Colonic mucosa (tissue), 4 donors: Measurements from ENCODE around the gene SPACA6. TPM values are rescaled to one million over a fixed set of nuclear protein-coding genes. Genes with fewer than 3 reads are reported as not detected.

Source experiments
- DNase-seq: peaks from one replicate; pipeline ENCODE4 v3.0.0-alpha.2; 2020
- H3K27ac ChIP-seq: fragments of 200-600 bp; one replicate; pipeline ENCODE4 v1.8.0; 2021
- H3K27me3 ChIP-seq: fragments of 200-600 bp; one replicate; pipeline ENCODE4 v1.8.0; 2021
- H3K36me3 ChIP-seq: fragments of 200-600 bp; one replicate; pipeline ENCODE4 v1.8.0; 2021
- H3K4me1 ChIP-seq: fragments of 200-600 bp; one replicate; pipeline ENCODE4 v1.8.0; 2021; ENCODE audit warnings: mild to moderate bottlenecking
- H3K4me3 ChIP-seq: fragments of 200-600 bp; one replicate; pipeline ENCODE4 v1.8.0; 2021
- H3K9ac ChIP-seq, 2 donors: one replicate each; pipeline ENCODE4 v1.7.0; 2013; ENCODE audit warnings: control low read depth in 2 of 2, low read depth in 2 of 2, low read length in 2 of 2
- H3K9me3 ChIP-seq: fragments of 200-600 bp; one replicate; pipeline ENCODE4 v1.8.0; 2021
- intact Hi-C: fragments of 100-400 bp; cut with DNase I; formaldehyde crosslinking; loops from one replicate; pipeline ENCODE4 v1.14.1; 2022
- total RNA-seq, 2 donors: library from RNA; stranded (reverse); fragmentation: NEBNext Ultra II Directional in 1 of 2; extraction: Animal tissue kit (Norgen Biotek cat#: 25700) in 1 of 2; gene quantifications; one replicate each; pipeline ENCODE4 v1.2.1, GENCODE V29; 2021
- TF ChIP-seq, protein P1 (sequence below): fragments of 200-600 bp; IDR thresholded peaks from one replicate; pipeline ENCODE4 v1.8.0; 2022; ENCODE audit warnings: antibody characterized with exemption, mild to moderate bottlenecking
- donor health status: healthy.
- donor health status: DM: no; HTN: no; CAD: no.
- donor health status: DM: no; HTN: no; CAD: no.

SPACA6 gene
- total RNA-seq, 2 donors from 2014 or later, result 3.0 to 4.3 TPM

DNA sequence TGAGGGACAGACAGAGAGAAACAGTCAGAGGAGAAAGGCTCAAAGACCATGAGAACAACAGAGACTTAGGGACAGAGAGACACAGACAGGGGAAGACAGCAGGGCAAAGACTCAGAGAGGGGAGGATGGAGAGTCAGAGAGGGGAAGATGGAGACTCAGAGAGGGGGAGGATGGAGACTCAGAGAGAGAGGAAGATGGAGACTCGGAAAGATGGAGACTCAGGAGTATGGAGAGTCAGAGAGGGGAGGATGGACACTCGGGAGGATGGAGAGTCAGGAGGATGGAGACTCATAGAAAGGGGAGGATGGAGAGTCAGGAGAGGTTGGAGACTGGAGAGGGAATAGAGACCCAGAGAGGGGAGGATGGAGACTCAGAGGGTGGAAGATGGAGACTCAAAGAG lies 689 bp downstream of the SPACA6 start:
- DNase-seq, result no peak
- H3K4me1 ChIP-seq, result no peaks in the 10 kb centered on the region
- TF ChIP-seq, protein P1, sequence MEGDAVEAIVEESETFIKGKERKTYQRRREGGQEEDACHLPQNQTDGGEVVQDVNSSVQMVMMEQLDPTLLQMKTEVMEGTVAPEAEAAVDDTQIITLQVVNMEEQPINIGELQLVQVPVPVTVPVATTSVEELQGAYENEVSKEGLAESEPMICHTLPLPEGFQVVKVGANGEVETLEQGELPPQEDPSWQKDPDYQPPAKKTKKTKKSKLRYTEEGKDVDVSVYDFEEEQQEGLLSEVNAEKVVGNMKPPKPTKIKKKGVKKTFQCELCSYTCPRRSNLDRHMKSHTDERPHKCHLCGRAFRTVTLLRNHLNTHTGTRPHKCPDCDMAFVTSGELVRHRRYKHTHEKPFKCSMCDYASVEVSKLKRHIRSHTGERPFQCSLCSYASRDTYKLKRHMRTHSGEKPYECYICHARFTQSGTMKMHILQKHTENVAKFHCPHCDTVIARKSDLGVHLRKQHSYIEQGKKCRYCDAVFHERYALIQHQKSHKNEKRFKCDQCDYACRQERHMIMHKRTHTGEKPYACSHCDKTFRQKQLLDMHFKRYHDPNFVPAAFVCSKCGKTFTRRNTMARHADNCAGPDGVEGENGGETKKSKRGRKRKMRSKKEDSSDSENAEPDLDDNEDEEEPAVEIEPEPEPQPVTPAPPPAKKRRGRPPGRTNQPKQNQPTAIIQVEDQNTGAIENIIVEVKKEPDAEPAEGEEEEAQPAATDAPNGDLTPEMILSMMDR, result no peak
- intact Hi-C loops, result no loop called here
- no peak overlapping the region for H3K9ac ChIP-seq
- no peaks in the 10 kb centered on the region for H3K36me3 ChIP-seq
- H3K9me3 ChIP-seq, result no peaks in the 10 kb centered on the region
- H3K4me3 ChIP-seq, result no peak overlapping the region
- no peaks in the 10 kb centered on the region for H3K27me3 ChIP-seq
- no peak overlapping the region for H3K27ac ChIP-seq

- Histone ChIP-seq H3K4me1 (no peaks in the 10 kb centered on the region), H3K27ac (no peak overlapping the region), H3K36me3 (no peaks in the 10 kb centered on the region), H3K27me3 (no peaks in the 10 kb centered on the region), H3K9me3 (no peaks in the 10 kb centered on the region), H3K4me3 (no peak overlapping the region), H3K9ac (no peak overlapping the region)
- TF ChIP-seq, protein P1, result no peak
- DNase-seq, result no peak
- intact Hi-C loops, result no loop called here
Measured at GRCh38 chr19:51694318-51695085, 1.4 kb downstream of the SPACA6 start.

DNA sequence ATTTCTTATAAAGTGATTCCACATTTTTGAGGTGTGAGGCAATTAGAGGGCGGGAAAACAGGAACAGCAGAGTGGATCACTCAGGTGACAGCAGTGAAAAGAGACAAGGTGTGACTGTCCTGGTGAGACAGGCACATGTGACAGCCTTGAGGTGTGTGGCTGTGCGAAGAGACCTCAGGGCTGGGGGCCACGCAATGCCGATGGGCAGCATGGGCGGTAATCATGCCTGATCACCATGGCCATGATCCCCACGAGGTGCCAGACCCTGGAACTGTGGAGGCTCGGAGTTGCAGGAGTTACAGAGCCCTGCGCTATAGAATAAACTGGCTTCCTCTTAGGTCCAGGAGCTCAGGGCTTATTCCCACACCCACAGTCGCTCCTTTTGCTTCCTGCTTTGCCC lies 2.0 kb downstream of the SPACA6 start:
- H3K9me3 ChIP-seq, result no peaks in the 10 kb centered on the region
- H3K4me3 ChIP-seq, result no peak overlapping the region
- H3K27ac ChIP-seq, result no peak overlapping the region
- H3K9ac ChIP-seq, result no peak overlapping the region
- TF ChIP-seq, protein P1, result no peak
- no peaks in the 10 kb centered on the region for H3K27me3 ChIP-seq
- intact Hi-C loops, result no loop called here
- no peaks in the 10 kb centered on the region for H3K36me3 ChIP-seq
- no peak for DNase-seq
- H3K4me1 ChIP-seq, result no peaks in the 10 kb centered on the region

DNA sequence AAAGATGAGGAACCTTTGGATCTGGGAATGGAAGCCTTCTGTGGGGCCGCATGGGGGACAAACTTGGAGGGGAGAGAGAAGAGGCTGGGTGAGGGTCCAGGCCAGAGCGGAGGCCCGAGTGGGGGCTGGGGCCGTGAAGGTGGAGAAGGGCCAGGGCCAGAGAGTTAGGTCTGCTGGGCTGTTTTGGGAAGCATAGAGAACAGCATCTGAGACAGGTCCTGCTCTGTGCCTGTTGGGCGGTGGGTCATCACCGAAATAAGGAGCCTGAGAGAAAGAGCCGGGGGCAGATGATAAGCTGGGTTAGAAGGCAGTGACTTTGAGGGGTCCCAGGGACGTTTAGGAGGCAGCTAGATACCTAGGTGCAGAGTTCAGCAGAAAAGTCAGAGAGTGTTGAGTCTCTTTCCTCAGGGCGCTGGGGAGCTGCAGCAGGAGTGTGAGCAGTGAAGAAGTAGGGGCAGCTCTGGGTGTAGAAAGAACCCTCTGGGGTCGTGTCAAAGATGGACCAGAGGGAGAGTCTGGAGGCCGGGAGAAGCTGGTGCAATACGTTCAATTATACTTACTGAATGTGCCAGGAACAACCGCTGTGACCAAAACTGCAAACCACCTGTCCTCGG lies 2.7 kb downstream of the SPACA6 start:
- intact Hi-C loops, result no loop called here
- TF ChIP-seq, protein P1, result no peak
- no peak for DNase-seq
- H3K4me1 ChIP-seq, result no peaks in the 10 kb centered on the region
- H3K4me3 ChIP-seq, result no peak overlapping the region
- no peaks in the 10 kb centered on the region for H3K27me3 ChIP-seq
- no peaks in the 10 kb centered on the region for H3K9me3 ChIP-seq
- H3K36me3 ChIP-seq, result no peaks in the 10 kb centered on the region
- no peak overlapping the region for H3K27ac ChIP-seq
- no peak overlapping the region for H3K9ac ChIP-seq

DNA sequence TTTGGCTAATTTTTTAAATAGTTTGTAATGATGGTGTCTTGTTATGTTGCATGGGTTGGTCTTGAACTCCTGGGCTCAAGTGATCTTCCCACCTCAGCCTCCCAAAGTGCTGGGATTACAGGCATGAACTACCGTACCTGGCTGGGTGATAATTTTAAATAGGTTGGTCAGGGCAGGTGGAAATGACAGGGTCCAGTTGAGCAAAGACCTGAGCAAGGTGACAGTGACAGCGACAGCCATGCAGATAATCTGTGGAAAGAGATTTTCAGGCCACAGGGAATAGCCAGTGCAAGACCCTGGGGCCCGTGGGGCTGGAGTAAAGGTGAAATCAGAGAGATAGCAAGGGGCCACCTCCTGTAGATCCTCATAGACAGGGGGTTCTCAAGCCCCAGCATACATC lies 3.5 kb downstream of the SPACA6 start:
- H3K9ac ChIP-seq, result no peak overlapping the region
- TF ChIP-seq, protein P1, result no peak
- no peaks in the 10 kb centered on the region for H3K36me3 ChIP-seq
- no peaks in the 10 kb centered on the region for H3K4me1 ChIP-seq
- H3K4me3 ChIP-seq, result no peak overlapping the region
- H3K27ac ChIP-seq, result no peak overlapping the region
- no peak for DNase-seq
- no peaks in the 10 kb centered on the region for H3K9me3 ChIP-seq
- intact Hi-C loops, result no loop called here
- H3K27me3 ChIP-seq, result no peaks in the 10 kb centered on the region
